Uterus (tissue), 4 donors: ENCODE measurements around the gene RBM45. TPM values are rescaled to one million over a fixed set of nuclear protein-coding genes. Genes with fewer than 3 reads are reported as not detected.

Experiments
- DNase-seq, 2 donors: peaks; one replicate each; pipeline ENCODE4 v3.0.0-alpha.2; 2019 to 2020
- H3K27ac ChIP-seq, 2 donors: fragments of 200-600 bp; sonication (generic); 1 replicate in 1 of 2; 2 replicates in 1 of 2; pipeline ENCODE4 v1.5.1; 2016 to 2018
- H3K27me3 ChIP-seq, 2 donors: fragments of 200-600 bp; sonication (generic); one replicate each; pipeline ENCODE4 v1.5.1; 2018 to 2019; ENCODE audit warnings: control low read depth in 1 of 2
- H3K36me3 ChIP-seq, 2 donors: fragments of 200-600 bp; sonication (generic); one replicate each; pipeline ENCODE4 v1.5.1; 2019; ENCODE audit warnings: control low read depth in 1 of 2
- H3K4me1 ChIP-seq, 2 donors: fragments of 200-600 bp; sonication (generic); one replicate each; pipeline ENCODE4 v1.5.1; 2018 to 2019; ENCODE audit warnings: control low read depth in 1 of 2
- H3K4me3 ChIP-seq, 2 donors: fragments of 200-600 bp; sonication (generic); 1 replicate in 1 of 2; 2 replicates in 1 of 2; pipeline ENCODE4 v1.5.1; 2018 to 2019; ENCODE audit warnings: mild to moderate bottlenecking in 1 of 2
- H3K9me3 ChIP-seq, 2 donors: fragments of 200-600 bp; sonication (generic); one replicate each; pipeline ENCODE4 v1.5.1; 2019; ENCODE audit warnings: control low read depth in 1 of 2
- POLR2A ChIP-seq, 2 donors: fragments of 450-650 bp; IDR thresholded peaks; one replicate each; pipeline ENCODE4 v1.6.1; 2016; ENCODE audit warnings: antibody characterized with exemption in 2 of 2, mild to moderate bottlenecking in 1 of 2, moderate library complexity in 1 of 2
- intact Hi-C: fragments of 100-400 bp; cut with DNase I; formaldehyde crosslinking; loops from one replicate; pipeline ENCODE4 v1.15.1; 2023; ENCODE audit warnings: low total_unique reads
- small RNA-seq: library from RNA; depleted of rRNA; stranded (forward); fragments of <200 nt; gene quantifications from one replicate; pipeline ENCODE3, GENCODE V24; 2016
- total RNA-seq, 4 donors: library from RNA; depleted of rRNA in 3 of 4; stranded (reverse); fragments of >200 nt in 3 of 4; gene quantifications; one replicate each; pipeline versions ENCODE4 v1.1.0 to v1.2.4, GENCODE V29; 2014 to 2023
- TF ChIP-seq, protein P1 (sequence below), 4 experiments: fragments of 200-600 bp in 2 of 4; fragments of 450-650 bp in 2 of 4; sonication (generic) in 2 of 4; IDR thresholded peaks; one replicate each; pipeline ENCODE4 v1.5.1; 2016 to 2019; ENCODE audit warnings: antibody characterized with exemption in 4 of 4, mild to moderate bottlenecking in 2 of 4, moderate library complexity in 1 of 4
- donor health status: DM: yes; HTN: yes; CAD: no.

RBM45 gene
- total RNA-seq, 4 donors from 2014 or later = 4.7 to 31.9 (median 10.7) TPM

DNA sequence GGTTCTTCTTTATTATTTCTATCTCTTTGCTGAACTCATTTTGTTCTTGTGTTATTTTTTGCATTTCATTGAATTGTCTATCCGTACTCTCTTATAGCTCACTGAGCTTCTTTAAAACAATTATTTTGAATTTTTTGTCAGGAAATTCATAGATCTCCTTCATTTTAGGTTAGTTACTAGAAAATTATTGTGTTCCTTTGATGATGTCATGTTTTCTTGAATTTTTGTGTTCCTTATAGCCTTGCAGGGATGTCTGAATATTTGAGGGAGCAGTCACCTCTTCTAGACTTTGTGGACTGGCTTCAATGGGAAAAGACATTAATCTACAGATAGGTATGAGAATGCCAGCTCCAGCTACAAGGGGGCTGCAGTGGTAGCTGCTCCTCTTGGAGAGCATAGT is 61.4 kb downstream of the RBM45 start:
- Histone ChIP-seq H3K27ac (no peak overlapping the region), H3K4me3 (no peak overlapping the region), H3K27me3 (no peaks in the 10 kb centered on the region), H3K36me3 (no peaks in the 10 kb centered on the region), H3K4me1 (no peaks in the 10 kb centered on the region), H3K9me3 (no peaks in the 10 kb centered on the region)
- TF ChIP-seq, protein P1, sequence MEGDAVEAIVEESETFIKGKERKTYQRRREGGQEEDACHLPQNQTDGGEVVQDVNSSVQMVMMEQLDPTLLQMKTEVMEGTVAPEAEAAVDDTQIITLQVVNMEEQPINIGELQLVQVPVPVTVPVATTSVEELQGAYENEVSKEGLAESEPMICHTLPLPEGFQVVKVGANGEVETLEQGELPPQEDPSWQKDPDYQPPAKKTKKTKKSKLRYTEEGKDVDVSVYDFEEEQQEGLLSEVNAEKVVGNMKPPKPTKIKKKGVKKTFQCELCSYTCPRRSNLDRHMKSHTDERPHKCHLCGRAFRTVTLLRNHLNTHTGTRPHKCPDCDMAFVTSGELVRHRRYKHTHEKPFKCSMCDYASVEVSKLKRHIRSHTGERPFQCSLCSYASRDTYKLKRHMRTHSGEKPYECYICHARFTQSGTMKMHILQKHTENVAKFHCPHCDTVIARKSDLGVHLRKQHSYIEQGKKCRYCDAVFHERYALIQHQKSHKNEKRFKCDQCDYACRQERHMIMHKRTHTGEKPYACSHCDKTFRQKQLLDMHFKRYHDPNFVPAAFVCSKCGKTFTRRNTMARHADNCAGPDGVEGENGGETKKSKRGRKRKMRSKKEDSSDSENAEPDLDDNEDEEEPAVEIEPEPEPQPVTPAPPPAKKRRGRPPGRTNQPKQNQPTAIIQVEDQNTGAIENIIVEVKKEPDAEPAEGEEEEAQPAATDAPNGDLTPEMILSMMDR (IDR thresholded peaks at IDR 0.05) = no peak
- no peak for TF ChIP-seq POLR2A (IDR thresholded peaks at IDR 0.05)
- no peak for DNase-seq
- intact Hi-C loops = no loop called here

DNA sequence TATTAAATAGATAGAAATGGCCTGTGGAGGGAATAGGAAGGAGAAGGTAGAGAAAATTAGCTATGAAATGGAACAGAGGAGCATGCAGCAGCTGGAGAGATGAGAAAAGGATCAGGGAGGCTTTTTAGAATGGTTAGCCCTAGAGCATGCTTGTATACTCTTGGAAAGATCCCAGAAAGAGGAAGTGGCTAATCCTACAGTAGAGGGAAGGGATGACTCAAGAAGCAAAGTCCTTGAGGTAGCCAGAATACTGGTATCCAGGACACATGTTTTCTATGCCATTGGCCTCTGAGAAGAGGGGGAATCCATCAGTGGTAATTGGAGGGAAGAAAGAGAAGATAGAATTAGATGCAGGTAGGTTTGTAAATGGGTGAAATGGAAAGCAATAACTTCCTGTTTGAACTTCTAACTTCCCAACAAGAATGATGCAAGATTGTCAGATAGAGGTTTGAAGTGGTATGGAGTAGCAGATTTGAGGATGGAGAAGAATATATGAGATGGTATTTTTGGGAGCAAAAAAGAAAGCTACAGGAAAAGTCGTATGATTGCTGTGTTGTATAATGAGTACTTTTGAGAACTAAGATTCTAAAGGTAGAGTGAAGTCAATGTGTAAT is 64.9 kb downstream of the RBM45 start:
- Histone ChIP-seq H3K4me3 (no peak overlapping the region), H3K36me3 (no peaks in the 10 kb centered on the region), H3K4me1 (no peaks in the 10 kb centered on the region), H3K27ac (no peak overlapping the region), H3K27me3 (no peaks in the 10 kb centered on the region), H3K9me3 (no peaks in the 10 kb centered on the region)
- TF ChIP-seq, protein P1 (IDR thresholded peaks at IDR 0.05) = no peak
- no peak for TF ChIP-seq POLR2A (IDR thresholded peaks at IDR 0.05)
- intact Hi-C loops = no loop called here
- DNase-seq = no peak

Small RNA genes within 50 kb of the gene (small RNA-seq; reads per million reads assigned to genes)
- gene AC011998.1 (not detected), gene RNU5E-9P (not detected)

Other genes with a start within 250 kb of the RBM45 start
- gene PDE11A, start 39.7 kb upstream of the RBM45 start, total RNA-seq = 1 to 10 TPM in 2 of 4 donors, under 1 TPM in 1, not detected in 1; 0.85 to 2.3 (median 2.1) TPM
- gene OSBPL6, start 82.1 kb downstream of the RBM45 start, total RNA-seq = 1 to 10 TPM; 1.8 to 9.9 (median 2.8) TPM